Measurements from ENCODE around the gene SHB.

The SHB gene

GRCh38 chr9:37953206-37953774 is 115.7 kb downstream of the SHB start:
- no peak for DNase-seq (ENCODE audit: low read depth in 2 of 2)

DNA sequence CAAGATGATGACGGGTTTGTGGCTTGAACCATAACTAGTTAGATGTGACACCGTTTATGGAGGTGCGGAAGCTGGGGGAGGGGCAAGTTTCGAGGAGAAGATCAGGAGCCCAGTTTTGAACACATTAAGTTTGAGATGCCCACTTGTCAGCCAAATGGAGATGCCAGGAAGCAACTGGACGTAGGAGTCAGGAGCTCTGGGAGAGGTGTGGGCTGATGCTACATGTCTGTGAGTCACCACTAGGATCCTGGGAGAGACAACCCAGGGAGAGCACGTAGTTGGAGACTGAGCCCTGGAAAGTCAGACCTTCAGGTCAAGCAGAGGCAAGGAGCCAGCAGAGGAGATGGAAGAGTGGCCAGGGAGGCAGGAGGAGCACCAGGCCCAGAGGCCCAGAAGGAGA is 116.3 kb downstream of the SHB start:
- DNase-seq (ENCODE audit: low read depth in 2 of 2), result no peak

DNA sequence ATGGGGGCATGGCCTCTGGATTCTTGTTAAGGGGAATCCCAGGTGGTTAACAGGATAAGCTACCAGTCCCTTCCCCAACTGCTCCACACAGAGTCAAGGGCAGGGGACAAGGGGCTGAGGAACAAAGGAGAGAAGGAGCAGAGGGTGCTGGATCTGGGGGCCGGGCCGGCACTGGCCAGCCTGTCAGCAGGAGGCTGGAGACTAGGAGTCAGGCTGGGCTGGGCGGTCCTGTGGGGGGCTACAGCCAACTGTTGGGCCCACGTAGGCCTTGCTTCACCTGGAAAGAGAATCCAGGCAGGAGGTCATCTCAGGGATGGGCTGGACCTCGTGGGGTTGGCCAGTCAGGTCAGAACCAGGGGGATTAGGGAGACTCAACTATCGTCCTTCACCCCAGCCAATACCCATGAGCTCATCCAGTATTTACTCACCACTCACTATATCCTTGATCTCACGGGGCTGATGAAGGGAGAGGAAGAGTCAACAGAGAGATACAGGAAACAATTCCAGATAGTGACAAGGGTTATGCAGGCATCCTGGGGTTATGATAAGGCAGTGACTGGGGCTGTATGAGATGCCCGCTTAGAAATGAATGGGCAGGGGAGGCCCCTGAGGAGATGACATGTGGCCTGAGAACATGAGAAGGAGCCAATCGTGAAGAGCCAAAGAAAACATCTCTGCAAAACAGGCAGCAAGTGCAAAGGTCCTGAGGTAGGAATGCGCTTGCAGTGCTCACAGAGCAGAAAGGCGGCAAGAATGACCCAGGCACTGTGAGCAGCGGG is 117.2 kb downstream of the SHB start:
- DNase-seq (ENCODE audit: low read depth in 2 of 2), result no peak

DNA sequence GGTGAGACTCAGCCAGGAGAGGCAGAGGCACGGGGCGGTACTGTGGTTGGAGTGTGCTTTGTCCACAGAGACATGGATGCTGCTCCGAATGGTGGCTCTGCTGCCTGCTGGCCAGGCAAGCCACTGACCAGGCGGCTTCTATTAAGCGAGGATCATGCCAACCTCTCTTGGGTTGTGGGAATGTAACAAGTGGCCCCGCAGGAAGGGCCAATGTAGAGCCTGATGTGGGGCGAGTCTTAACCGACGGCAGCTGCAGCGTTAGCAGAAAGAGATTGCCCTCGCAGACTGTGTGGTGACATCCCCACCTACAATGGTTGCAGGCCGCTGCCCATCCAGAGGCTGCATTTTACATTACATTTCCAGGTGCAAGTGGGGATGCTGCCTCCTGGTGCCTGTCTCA is 118.5 kb downstream of the SHB start:
- no peak for DNase-seq (ENCODE audit: low read depth in 2 of 2)

DNA sequence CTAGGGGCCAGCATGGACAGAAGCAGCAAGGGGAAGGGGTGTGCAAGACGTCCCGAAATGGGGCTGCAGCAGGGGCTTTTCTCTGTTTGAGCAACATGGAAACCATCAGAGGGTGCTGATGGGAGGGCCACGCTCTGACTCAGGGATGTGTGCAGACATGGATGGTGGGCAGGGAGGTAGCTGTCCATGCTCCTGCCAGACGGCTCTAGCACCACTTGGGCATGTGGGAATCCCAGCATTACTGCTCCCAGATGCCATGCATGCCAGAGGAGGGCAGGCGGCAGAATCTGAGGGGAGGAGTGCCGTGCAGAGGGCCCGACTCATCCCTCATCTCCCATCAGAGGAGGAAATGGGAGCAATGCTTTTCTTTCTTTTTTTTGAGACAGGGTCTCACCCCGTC is 119.5 kb downstream of the SHB start:
- no peak for DNase-seq (ENCODE audit: low read depth in 2 of 2)

GRCh38 chr9:37948417-37948980 is 120.5 kb downstream of the SHB start:
- no peak for DNase-seq (ENCODE audit: low read depth in 2 of 2)

DNA sequence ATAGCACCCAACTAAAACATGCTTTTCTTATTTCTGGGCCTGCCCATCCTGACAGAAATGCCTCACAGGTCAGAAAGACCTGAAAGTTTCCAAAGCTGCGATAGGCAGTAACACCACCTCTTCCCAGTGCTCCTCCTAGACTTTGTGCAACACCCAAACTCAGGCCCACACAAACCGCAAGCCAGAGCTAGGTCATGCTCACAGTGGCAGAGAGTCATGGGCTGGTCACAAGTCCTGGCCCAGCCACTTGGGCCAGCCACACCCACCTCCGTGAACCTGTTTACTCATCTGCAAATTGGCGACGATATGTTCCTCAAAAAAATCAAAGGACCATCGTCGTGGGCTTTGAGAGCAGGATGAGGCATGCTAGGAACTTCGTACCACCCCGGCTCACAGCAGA is 121.0 kb downstream of the SHB start:
- DNase-seq (ENCODE audit: low read depth in 2 of 2), result no peak

DNA sequence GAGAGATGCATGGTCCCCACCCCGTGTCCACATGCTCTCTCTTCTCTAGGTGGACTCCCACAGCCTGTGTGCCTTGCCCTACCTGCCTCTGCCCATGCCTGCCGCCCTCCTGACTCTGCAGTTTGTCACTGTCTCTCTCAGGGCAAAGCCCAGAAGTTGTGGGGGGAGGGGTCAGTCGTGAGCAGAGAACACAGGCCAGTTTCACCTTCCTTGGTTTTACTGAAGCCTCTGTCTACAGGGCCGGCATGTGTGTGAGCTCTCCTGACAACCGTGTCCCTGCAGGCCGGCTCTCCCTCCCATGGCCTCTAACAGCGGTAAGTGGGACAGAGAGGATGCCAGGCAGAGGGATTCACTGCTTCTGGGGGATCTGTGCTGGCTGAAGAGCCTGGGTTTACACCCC is 121.6 kb downstream of the SHB start:
- DNase-seq (ENCODE audit: low read depth in 2 of 2), result no peak

DNA sequence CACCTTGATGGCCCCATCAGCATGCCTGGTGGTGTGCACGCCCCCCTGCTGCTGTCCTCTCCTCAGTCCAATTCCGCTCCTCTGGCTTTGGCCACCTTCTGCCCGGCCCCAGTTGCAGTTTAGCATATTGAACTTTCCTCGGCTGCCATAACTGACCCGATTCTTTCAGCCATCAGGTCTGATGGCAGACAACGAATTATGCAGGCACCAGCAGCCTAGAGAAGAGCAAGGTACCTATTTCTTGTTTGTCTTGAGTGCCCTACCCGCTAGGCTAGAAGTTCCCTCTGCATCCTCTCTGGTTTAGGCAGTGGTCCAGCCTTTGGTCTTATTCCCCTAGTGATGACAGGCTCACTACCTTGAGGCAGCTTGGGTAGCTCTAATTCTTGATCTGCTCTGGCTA is 122.1 kb downstream of the SHB start:
- DNase-seq (ENCODE audit: low read depth in 2 of 2), result no peak

DNA sequence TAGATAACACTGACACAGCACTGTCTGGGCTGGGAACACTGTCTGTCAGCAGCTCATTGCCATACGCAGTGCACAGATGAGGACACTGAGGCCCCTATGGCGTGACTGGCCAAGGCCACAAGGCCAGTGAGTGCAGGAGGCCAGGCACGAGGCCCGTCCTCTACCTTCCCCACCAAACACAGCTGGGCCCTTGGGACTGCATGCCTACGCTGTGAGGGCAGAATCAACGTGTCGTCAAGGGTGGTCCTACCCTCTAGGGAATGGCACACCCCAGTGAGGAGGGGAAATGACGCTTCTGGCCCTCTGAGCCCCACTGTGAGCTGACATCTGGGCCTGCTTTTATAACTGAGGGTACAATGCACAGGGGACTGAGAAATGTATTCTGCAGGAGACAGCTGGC is 123.0 kb downstream of the SHB start:
- no peak for DNase-seq (ENCODE audit: low read depth in 2 of 2)

DNA sequence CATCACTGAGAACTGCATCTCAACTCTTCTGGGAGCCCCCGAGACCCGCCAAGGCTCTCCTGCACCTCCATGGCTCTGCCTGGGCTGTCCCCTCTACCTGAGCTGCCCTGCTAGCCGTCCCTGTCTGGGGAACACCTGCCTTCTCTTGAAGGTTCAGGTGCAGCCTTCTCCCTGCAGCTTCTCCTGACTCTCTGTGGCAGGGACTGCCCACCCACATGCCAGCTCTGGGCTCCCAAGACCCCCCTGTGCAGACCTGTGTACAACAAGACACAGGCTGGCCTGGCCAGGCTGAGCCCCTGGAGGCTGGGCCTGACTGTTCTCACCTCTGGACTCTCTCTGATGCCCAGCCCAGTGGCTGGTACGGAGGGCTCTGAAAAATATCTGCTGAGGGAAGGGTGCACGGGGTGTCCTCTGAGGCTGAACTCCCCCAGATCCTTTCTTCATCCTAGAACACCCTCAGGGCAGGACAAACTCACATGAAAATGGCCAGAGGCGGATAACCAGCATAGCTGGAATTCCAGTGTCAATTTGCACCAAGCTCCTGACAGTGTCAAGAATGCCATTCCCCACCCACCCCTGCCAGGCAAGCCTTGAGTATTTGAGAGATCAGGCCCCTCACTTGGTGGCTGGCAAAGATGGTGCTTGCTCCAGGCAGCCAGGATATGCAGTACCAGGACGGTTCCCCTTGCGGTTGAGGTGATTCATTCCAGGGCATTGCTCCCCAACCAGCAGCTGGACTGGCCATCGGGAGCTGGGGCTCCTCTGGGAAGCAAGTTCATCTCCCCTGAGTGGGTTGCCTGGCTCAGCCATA is 124.2 kb downstream of the SHB start:
- DNase-seq (ENCODE audit: low read depth in 2 of 2), result no peak

GRCh38 chr9:37944266-37944650 is 124.8 kb downstream of the SHB start:
- DNase-seq (ENCODE audit: low read depth in 2 of 2), result no peak

- DNase-seq (ENCODE audit: low read depth in 2 of 2), result no peak
Measured at GRCh38 chr9:37943345-37944265, 125.4 kb downstream of the SHB start.

- no peak for DNase-seq (ENCODE audit: low read depth in 2 of 2)
Measured at GRCh38 chr9:37942621-37943344, 126.2 kb downstream of the SHB start.

DNA sequence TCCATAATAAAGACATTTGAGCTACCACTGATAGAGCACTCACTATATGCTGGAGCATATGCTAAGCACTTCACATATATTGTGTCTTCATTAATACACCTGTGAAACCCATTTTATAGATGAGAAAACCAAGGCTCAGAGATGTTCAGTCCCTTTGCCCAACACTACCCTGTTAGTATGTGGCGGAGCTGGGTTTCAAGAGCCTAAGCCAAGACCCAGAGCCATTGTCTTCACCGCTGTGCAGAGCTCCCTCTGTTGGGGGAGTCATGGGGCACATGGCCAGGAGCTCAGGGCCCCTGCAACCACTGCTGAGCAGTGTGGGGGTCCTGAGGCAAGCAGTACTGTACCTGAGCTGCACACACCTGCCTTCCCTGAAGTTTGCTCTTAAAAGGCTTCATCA is 127.8 kb downstream of the SHB start:
- DNase-seq (ENCODE audit: low read depth in 2 of 2), result no peak

- no peak for DNase-seq (ENCODE audit: low read depth in 2 of 2)
Measured at GRCh38 chr9:37939575-37940095, 129.4 kb downstream of the SHB start.

DNA sequence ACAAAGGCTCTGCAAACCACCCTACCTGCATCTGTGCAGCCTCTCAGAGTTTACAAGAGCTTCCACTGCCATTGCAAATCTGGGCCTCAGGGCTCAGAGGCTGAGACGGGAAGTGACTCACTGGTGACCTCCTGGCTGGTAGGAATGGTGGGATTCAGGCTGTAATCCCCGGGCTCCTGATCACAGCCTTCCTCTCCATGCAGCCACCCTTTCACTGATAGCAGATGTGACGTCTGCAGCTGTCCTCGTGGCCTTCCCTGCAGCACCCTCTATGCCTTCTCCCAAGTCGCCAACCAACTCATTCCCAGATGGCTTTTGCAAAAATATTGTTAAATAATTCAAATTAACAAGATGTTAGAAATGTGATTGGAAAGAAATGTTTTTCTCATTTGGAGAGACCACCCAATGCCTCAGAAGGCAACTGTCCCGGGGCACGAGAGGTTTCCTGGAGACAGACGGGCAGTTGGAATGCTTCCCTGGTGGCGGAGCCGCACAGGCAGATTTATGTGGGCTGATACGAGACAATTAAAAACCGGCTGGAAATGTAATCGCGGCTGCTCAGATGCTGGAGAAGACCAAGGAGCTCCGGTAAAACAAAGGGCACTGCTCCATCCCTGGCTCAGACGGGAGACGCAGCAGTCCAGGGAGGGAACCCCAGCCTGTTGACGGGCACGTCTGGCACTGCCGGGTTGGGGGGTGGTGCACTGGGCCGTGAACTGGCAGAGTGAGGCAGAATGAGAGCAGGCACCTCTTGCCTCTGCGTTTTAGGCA is 130.7 kb downstream of the SHB start:
- no peak for DNase-seq (ENCODE audit: low read depth in 2 of 2)

DNA sequence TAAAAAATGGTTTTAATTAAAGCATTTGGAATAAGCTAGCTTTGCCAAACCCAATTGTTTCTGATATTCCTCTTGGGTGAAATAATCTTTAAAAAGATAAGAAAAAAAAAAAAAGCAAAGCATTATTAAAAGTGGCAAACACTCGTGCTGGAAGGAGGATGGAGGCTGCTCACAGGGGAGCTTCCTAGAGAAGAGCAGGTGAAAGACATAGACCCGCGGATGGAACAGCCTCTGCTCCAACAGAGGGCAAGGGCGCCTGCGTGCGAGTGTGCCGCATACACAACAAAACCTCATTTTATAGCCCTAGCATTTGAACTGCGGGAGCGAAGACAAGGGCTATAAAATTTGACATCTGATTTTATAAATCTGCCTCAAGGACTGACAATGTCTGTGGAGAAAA is 131.7 kb downstream of the SHB start:
- DNase-seq (ENCODE audit: low read depth in 2 of 2), result no peak

DNA sequence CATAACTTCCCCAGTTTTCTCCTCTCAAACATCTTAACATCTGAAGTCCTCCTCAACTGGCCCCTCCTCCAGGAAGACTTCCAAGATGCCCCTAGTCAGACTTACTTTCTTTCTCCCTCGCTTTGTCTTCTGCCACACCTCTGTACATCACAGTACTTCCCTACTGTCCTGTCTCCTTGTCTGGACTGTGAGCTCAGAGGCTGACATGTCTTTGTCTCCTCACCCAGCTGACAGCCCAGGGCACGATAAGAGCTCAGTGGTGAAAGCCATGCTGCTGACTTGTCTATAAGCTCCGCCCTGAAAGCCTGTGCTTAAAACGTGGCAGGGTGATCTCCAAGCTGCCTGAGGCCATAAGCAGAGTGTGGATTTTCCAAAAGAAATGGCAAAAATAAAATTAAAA is 132.1 kb downstream of the SHB start:
- DNase-seq (ENCODE audit: low read depth in 2 of 2), result no peak

- no peak for DNase-seq (ENCODE audit: low read depth in 2 of 2)
Measured at GRCh38 chr9:37936376-37936775, 132.7 kb downstream of the SHB start.

Measured in stimulated activated CD4-positive, alpha-beta T cell treated with anti-CD3 and anti-CD28 coated beads, Interleukin-1b, Interleukin-23, amount 100 ng/mL, for 1 hour (primary cell).